GM12878 (cell line): ENCODE results near the gene RXRG. TPM values are rescaled to one million over a fixed set of nuclear protein-coding genes. Genes with fewer than 3 reads are reported as not detected.

ENCODE experiments used
- ATAC-seq: fragments of 200-7000 bp; cut with Tn5 transposase; 3 replicates; pipeline ENCODE4 v1.9.1; 2020; ENCODE audit warnings: mild to moderate bottlenecking, moderate library complexity
- BruUV-seq: library from RNA; stranded (reverse); fragments of 400-500 nt; replicated peaks from 2 replicates; lab custom pipeline; 2021; lab: Mats Ljungman, UMichigan
- CTCF ChIA-PET: fragments of 300-600 bp; sonication (Branson Sonifier 250); formaldehyde crosslinking; extraction: SDS; loops from one replicate; lab custom pipeline; 2021; ENCODE audit warnings: inconsistent platforms; lab: Yijun Ruan, JAX
- POLR2A ChIA-PET: fragments of 350-600 bp; formaldehyde crosslinking; extraction: SDS; loops from one replicate; lab custom pipeline; 2021; ENCODE audit warnings: inconsistent platforms; lab: Charles Lee
- RAD21 ChIA-PET: fragments of 300-600 bp; sonication (Branson Sonifier 250); formaldehyde crosslinking; loops from one replicate; lab custom pipeline; 2023; ENCODE audit warnings: antibody characterized with exemption; ENCODE audit not compliant: unreplicated experiment; lab: Charles Lee
- SMC1A ChIA-PET: fragments of 300-600 bp; sonication (Branson Sonifier 250); formaldehyde crosslinking; loops from one replicate; lab custom pipeline; 2023; ENCODE audit not compliant: unreplicated experiment, uncharacterized antibody; lab: Charles Lee
- DNase-seq: peaks from one replicate; pipeline ENCODE4 v3.0.0-alpha.2; 2011; ENCODE audit warnings: low read depth, low spot score
- FAIRE-seq: peaks from 3 replicates; lab custom pipeline; 2011; peaks lifted over from hg19 to GRCh38; lab: Jason Lieb, UNC
- H2AFZ ChIP-seq: 2 replicates; pipeline ENCODE4 v1.6.0; 2011; ENCODE audit warnings: low read depth, low read length, control low read depth; ENCODE audit not compliant: control insufficient read depth
- H3K27ac ChIP-seq: 2 replicates; pipeline ENCODE4 v1.5.1; 2011; ENCODE audit warnings: control low read depth; ENCODE audit not compliant: control insufficient read depth, insufficient read depth
- H3K27me3 ChIP-seq, 2 experiments: replicated peaks in 1 of 2; 2 replicates each; pipeline versions ENCODE4 v1.6.0 to v1.6.1; 2011; ENCODE audit warnings: low read length in 1 of 2; ENCODE audit not compliant: control insufficient read depth in 2 of 2, insufficient read depth in 2 of 2
- H3K36me3 ChIP-seq, 2 experiments: 2 replicates each; pipeline ENCODE4 v1.5.1; 2011; ENCODE audit warnings: low read length in 1 of 2; ENCODE audit not compliant: control insufficient read depth in 2 of 2, insufficient read depth in 2 of 2
- H3K4me1 ChIP-seq: 2 replicates; pipeline ENCODE4 v1.6.1; 2011; ENCODE audit warnings: mild to moderate bottlenecking, low read length, moderate library complexity, mixed read lengths; ENCODE audit not compliant: control insufficient read depth, insufficient read depth
- H3K4me2 ChIP-seq: 2 replicates; pipeline ENCODE4 v1.6.0; 2011; ENCODE audit warnings: control low read depth; ENCODE audit not compliant: control insufficient read depth, insufficient read depth
- H3K4me3 ChIP-seq: fragments of 200-600 bp; sonication (generic); 2 replicates; pipeline ENCODE4 v1.5.1; 2016
- H3K79me2 ChIP-seq: 2 replicates; pipeline ENCODE4 v1.6.0; 2011; ENCODE audit warnings: low read length; ENCODE audit not compliant: control insufficient read depth, insufficient read depth
- H3K9ac ChIP-seq: 2 replicates; pipeline ENCODE4 v1.8.0; 2011; ENCODE audit warnings: low read length, control low read depth, mixed read lengths; ENCODE audit not compliant: control insufficient read depth, insufficient read depth
- H3K9me3 ChIP-seq: replicated peaks from 3 replicates; pipeline ENCODE4 v1.5.1; 2011; ENCODE audit warnings: mild to moderate bottlenecking, low read length; ENCODE audit not compliant: control insufficient read depth, insufficient read depth
- H4K20me1 ChIP-seq: 2 replicates; pipeline ENCODE4 v1.6.0; 2011; ENCODE audit not compliant: control insufficient read depth, insufficient read depth
- BRCA1 ChIP-seq: IDR thresholded peaks from 2 replicates; pipeline ENCODE4 v1.6.1; 2011; ENCODE audit warnings: low read depth, low read length, improper control_type of control experiment
- MLLT1 ChIP-seq: fragments of 450-650 bp; IDR thresholded peaks from 2 replicates; pipeline ENCODE4 v1.6.1; 2016; ENCODE audit warnings: mild to moderate bottlenecking
- NR2C2 ChIP-seq: IDR thresholded peaks from 2 replicates; pipeline ENCODE4 v1.6.1; 2011; ENCODE audit warnings: borderline replicate concordance, low read depth; ENCODE audit not compliant: control insufficient read depth, insufficient read length
- NRF1 ChIP-seq: conservative IDR thresholded peaks from 2 replicates; pipeline ENCODE4 v1.6.1; 2011; ENCODE audit warnings: mild to moderate bottlenecking, low read depth, low read length, improper control_type of control experiment
- YY1 ChIP-seq: IDR thresholded peaks from 2 replicates; pipeline ENCODE4 v1.6.1; 2011; ENCODE audit warnings: low read depth, mild to moderate bottlenecking, low read length
- ZNF274 ChIP-seq: IDR thresholded peaks from one replicate; pipeline ENCODE4 v1.8.0; 2011; ENCODE audit not compliant: insufficient read length, insufficient read depth
- WGBS: methylation state at CpG from one replicate; pipeline ENCODE4 v1.1.6; 2016; ENCODE audit warnings: low lambda C conversion rate; ENCODE audit not compliant: insufficient replicate concordance, insufficient coverage; ENCODE audit errors: missing lambda C conversion rate; 5-methylcytosine and 5-hydroxymethylcytosine counted together
- in situ Hi-C: fragments of 300-500 bp; cut with MboI; formaldehyde crosslinking; loops from 9 replicates; pipeline ENCODE4 v1.14.3; 2018; ENCODE audit warnings: mixed read lengths
- intact Hi-C: fragments of 100-400 bp; cut with micrococcal nuclease; formaldehyde crosslinking; loops from one replicate; pipeline ENCODE4 v1.14.2; 2022; ENCODE audit not compliant: unreplicated experiment
- polyA plus RNA-seq, 11 experiments: library from polyadenylated mRNA; depleted of rRNA in 4 of 11; unstranded in 6 of 11; stranded (reverse) in 5 of 11; fragments of >200 nt; fragmentation: Nextera tagmentation in 4 of 11; fragmentation: Illumina TruSeq in 1 of 11; extraction: Ambion mirVana in 4 of 11; extraction: Trizol in 1 of 11; gene quantifications; 1 replicate in 1 of 11; 2 replicates in 10 of 11; pipeline versions ENCODE4 v1.2.1 to v1.2.3, GENCODE V29; 2011 to 2016; ENCODE audit warnings: inconsistent platforms in 2 of 11, missing spikeins in 2 of 11, low read depth in 1 of 11
- total RNA-seq, 4 experiments: library from RNA; depleted of rRNA in 3 of 4; stranded (reverse); fragments of >200 nt in 3 of 4; fragmentation: Illumina TruSeq in 1 of 4; extraction: Trizol in 1 of 4; gene quantifications; 2 replicates each; pipeline versions ENCODE4 v1.2.1 to v1.2.3, GENCODE V29; 2013 to 2021
- TF ChIP-seq, protein P1 (sequence below): fragments of 450-650 bp; IDR thresholded peaks from 2 replicates; pipeline ENCODE4 v1.6.1; 2017; ENCODE audit warnings: mild to moderate bottlenecking
- TF ChIP-seq, protein P2 (sequence below): IDR thresholded peaks from 2 replicates; pipeline ENCODE4 v1.6.1; 2011; ENCODE audit warnings: borderline replicate concordance, low read depth, mild to moderate bottlenecking, moderate library complexity, low read length; ENCODE audit not compliant: insufficient read depth, poor library complexity, severe bottlenecking

Gene RXRG
- total and polyA plus RNA-seq, 10 of the 15 experiments (the other 5 are each of a cell fraction or from before 2014, with no cell fraction given): 0.10 TPM; not detected in 9

DNA sequence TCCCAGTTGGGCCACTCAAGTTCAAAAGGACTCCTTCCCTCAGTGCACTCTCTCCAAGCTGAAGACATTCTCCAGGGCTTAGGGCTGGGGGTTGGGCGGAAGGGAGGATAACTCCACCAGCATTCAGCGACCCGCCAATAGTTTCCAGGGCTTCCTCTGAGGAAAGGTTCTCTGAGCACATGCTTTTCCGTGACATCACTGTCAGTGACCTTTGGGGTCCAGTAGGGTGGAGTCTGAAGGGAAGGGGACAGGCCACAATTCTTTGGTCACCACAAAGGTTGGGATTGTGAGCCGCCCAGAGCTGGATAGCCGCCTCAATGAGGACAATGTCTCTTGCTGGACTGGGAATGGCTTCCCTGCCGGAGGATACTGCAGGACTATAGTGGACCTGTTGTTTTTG lies 22.8 kb upstream of the RXRG start:
- POLR2A ChIA-PET: no interaction called here

DNA sequence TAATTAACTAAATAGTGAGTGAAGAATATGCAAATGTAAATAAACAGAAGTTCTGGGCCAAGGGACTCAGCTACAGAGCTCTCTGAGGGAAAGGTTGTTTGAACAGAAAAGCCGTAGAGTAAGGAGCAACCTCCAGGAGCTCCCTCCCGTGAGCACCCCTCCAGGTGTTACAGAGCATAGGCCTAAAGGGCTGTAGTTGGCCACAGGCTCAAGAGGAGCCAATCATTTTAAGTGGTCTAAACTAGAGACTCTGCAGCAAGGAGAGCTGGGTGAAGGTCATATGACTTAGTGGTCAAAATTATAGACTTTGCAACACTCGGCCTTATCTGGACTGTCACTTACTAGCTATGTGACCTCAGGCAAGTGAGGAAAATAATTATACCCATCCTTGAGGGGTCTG lies 19.1 kb upstream of the RXRG start:
- RAD21 ChIA-PET: no interaction called here
- no peak overlapping the region for H3K4me3 ChIP-seq
- H3K4me2 ChIP-seq: no peak overlapping the region
- SMC1A ChIA-PET: no interaction called here
- no peaks in the 10 kb centered on the region for H3K79me2 ChIP-seq
- no TSS peak for BruUV-seq
- H3K27ac ChIP-seq: no peak overlapping the region
- ATAC-seq (no peak), DNase-seq (no peak), FAIRE-seq (no peak)
- no peaks in the 10 kb centered on the region for H4K20me1 ChIP-seq
- H3K9me3 ChIP-seq: no peaks in the 10 kb centered on the region
- 44% methylated on average over 3 of the region's 3 CpGs for WGBS
- H3K27me3 ChIP-seq: peaks cover 2 to 5% of the 10 kb centered on the region in 2 experiments
- intact Hi-C loops (no loop called here), in situ Hi-C loops (no loop called here)
- H3K9ac ChIP-seq: no peak overlapping the region
- POLR2A ChIA-PET: no interaction called here
- H2AFZ ChIP-seq: no peak overlapping the region
- H3K4me1 ChIP-seq: no peaks in the 10 kb centered on the region
- CTCF ChIA-PET: interaction anchor here (1.6 kb wide), 1 partner anchor 7 kb away, joined by 4 read pairs; no protein-coding TSS in a partner anchor
- H3K36me3 ChIP-seq: no peaks in the 10 kb centered on the region
- TF ChIP-seq NRF1 (no peak), MLLT1 (no peak), YY1 (no peak), ZNF274 (no peak)
- TF ChIP-seq, protein P1, sequence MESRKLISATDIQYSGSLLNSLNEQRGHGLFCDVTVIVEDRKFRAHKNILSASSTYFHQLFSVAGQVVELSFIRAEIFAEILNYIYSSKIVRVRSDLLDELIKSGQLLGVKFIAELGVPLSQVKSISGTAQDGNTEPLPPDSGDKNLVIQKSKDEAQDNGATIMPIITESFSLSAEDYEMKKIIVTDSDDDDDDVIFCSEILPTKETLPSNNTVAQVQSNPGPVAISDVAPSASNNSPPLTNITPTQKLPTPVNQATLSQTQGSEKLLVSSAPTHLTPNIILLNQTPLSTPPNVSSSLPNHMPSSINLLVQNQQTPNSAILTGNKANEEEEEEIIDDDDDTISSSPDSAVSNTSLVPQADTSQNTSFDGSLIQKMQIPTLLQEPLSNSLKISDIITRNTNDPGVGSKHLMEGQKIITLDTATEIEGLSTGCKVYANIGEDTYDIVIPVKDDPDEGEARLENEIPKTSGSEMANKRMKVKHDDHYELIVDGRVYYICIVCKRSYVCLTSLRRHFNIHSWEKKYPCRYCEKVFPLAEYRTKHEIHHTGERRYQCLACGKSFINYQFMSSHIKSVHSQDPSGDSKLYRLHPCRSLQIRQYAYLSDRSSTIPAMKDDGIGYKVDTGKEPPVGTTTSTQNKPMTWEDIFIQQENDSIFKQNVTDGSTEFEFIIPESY: no peak
- TF ChIP-seq, protein P2, sequence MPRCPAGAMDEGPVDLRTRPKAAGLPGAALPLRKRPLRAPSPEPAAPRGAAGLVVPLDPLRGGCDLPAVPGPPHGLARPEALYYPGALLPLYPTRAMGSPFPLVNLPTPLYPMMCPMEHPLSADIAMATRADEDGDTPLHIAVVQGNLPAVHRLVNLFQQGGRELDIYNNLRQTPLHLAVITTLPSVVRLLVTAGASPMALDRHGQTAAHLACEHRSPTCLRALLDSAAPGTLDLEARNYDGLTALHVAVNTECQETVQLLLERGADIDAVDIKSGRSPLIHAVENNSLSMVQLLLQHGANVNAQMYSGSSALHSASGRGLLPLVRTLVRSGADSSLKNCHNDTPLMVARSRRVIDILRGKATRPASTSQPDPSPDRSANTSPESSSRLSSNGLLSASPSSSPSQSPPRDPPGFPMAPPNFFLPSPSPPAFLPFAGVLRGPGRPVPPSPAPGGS: no peak

More for the DNA sequence above, 22.8 kb upstream of the RXRG start:
- DNase-seq (no peak), FAIRE-seq (no peak)
- Histone ChIP-seq H2AFZ (no peak overlapping the region), H3K4me1 (no peaks in the 10 kb centered on the region), H3K27ac (no peak overlapping the region), H3K27me3 (peaks cover 2 to 3% of the 10 kb centered on the region in 2 experiments; a peak in 3 of 4 replicates), H3K4me3 (no peak overlapping the region), H3K4me2 (no peak overlapping the region), H3K9me3 (no peaks in the 10 kb centered on the region)
- CTCF ChIA-PET: no interaction called here
- RAD21 ChIA-PET: no interaction called here
- BruUV-seq: no TSS peak
- intact Hi-C loops: no loop called here
- TF ChIP-seq NR2C2 (no peak), BRCA1 (no peak)
- TF ChIP-seq, all 136 proteins: peak for 0
- Histone ChIP-seq H3K79me2 (no peaks in the 10 kb centered on the region), H4K20me1 (no peaks in the 10 kb centered on the region), H3K9ac (no peak overlapping the region), H3K36me3 (no peaks in the 10 kb centered on the region)
- SMC1A ChIA-PET: no interaction called here
- no peak for ATAC-seq
- 29% methylated on average over 7 of the region's 7 CpGs for WGBS
- in situ Hi-C loops: no loop called here
